ENCODE measurements around the gene RNF123.

Gene RNF123

DNA sequence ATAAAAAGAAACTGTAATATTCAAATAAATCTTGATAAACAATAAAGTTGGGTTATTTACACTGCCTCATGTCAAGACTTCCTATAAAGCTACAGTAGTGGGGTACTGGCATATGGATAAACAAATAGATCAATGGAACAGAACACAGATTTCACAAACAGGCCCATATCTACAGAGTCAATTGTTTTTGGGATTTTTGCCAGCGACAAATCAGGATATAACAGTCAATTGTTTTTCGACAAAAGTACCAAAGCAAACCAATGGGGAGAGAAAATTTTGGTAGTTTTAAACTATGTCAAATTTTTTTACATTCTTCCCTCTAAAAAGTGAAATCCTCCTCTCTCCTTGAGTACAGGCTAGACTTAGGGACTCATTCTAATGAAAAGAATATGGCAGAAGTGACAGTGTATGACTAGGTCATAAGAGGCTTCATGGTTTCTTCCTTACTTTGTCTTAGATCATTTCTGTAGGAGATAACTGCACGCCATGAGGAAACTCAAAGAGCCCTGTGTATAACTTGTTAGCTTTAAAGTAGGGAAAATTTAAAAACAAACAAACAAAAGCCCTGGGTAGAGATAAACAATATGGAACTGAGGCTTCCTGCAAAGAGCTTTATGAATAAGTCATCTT, 80.0 kb downstream of the RNF123 start:
- H3K4me3 ChIP-seq (ENCODE audit: low read length) = no peak overlapping the region
- DNase-seq (ENCODE audit: low read depth) = no peak

DNA sequence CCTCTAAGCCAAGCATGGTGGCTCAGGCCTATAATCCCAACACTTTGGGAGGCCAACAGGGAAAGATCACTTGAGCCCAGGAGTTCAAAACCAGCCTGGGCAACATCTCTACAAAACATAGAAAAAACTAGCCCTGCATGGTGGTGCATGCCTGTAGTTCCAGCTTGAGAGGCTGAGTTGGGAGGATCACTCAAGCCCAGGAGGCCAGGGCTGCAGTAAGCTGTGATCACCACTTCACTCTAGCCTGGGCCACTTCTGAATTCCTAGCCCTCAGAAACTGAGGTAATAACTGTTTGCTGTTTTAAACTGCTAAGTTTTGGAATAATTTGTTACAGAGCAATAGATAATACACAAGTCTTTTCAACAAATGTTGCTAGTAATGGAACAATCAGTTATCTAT, 80.6 kb downstream of the RNF123 start:
- no peak for DNase-seq (ENCODE audit: low read depth)
- TF ChIP-seq, protein P1, sequence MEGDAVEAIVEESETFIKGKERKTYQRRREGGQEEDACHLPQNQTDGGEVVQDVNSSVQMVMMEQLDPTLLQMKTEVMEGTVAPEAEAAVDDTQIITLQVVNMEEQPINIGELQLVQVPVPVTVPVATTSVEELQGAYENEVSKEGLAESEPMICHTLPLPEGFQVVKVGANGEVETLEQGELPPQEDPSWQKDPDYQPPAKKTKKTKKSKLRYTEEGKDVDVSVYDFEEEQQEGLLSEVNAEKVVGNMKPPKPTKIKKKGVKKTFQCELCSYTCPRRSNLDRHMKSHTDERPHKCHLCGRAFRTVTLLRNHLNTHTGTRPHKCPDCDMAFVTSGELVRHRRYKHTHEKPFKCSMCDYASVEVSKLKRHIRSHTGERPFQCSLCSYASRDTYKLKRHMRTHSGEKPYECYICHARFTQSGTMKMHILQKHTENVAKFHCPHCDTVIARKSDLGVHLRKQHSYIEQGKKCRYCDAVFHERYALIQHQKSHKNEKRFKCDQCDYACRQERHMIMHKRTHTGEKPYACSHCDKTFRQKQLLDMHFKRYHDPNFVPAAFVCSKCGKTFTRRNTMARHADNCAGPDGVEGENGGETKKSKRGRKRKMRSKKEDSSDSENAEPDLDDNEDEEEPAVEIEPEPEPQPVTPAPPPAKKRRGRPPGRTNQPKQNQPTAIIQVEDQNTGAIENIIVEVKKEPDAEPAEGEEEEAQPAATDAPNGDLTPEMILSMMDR (conservative IDR thresholded peaks at IDR 0.05; ENCODE audit: low read length) = no peak
- no peak overlapping the region for H3K4me3 ChIP-seq (ENCODE audit: low read length)

More for the DNA sequence above, 80.0 kb downstream of the RNF123 start:
- TF ChIP-seq, protein P1 (conservative IDR thresholded peaks at IDR 0.05; ENCODE audit: low read length) = no peak
